HepG2 (cell line): ENCODE measurements around the gene ZIK1. TPM values are rescaled to one million over a fixed set of nuclear protein-coding genes. Genes with fewer than 3 reads are reported as not detected.

Experiments used
- DMAP1 ChIP-seq: IDR thresholded peaks from 2 replicates; pipeline ENCODE4 v1.6.1; 2016
- DNMT1 ChIP-seq: sonication (generic); formaldehyde crosslinking; IDR thresholded peaks from 2 replicates; pipeline ENCODE4 v1.5.1; 2020; ENCODE audit warnings: mild to moderate bottlenecking, missing genetic modification reagents
- HINFP ChIP-seq: sonication (generic); formaldehyde crosslinking; IDR thresholded peaks from 2 replicates; pipeline ENCODE4 v1.4.0; 2020; ENCODE audit warnings: low read depth, mild to moderate bottlenecking, missing genetic modification reagents
- HMG20B ChIP-seq: conservative IDR thresholded peaks from 2 replicates; pipeline ENCODE4 v1.6.1; 2016; ENCODE audit warnings: missing genetic modification reagents, missing compliant biosample characterization
- HMGXB4 ChIP-seq, 2 experiments: sonication (generic) in 1 of 2; formaldehyde crosslinking in 1 of 2; IDR thresholded peaks; 2 replicates each; pipeline versions ENCODE4 v1.4.0 to v1.6.1; 2018 to 2020; ENCODE audit warnings: missing genetic modification reagents in 2 of 2, borderline replicate concordance in 1 of 2, low read depth in 1 of 2, mild to moderate bottlenecking in 1 of 2, missing biosample characterization in 1 of 2
- KMT2B ChIP-seq: IDR thresholded peaks from 2 replicates; pipeline ENCODE4 v1.6.1; 2016; ENCODE audit warnings: missing genetic modification reagents, missing compliant biosample characterization
- MYPOP ChIP-seq: sonication (generic); formaldehyde crosslinking; IDR thresholded peaks from 2 replicates; pipeline ENCODE4 v1.8.1; 2023; ENCODE audit warnings: mild to moderate bottlenecking, moderate library complexity, missing genetic modification reagents
- RBFOX2 ChIP-seq: fragments of 200-400 bp; formaldehyde crosslinking; IDR thresholded peaks from 2 replicates; pipeline ENCODE4 v1.6.1; 2017; ENCODE audit warnings: low read depth, mild to moderate bottlenecking, low read length
- SKIL ChIP-seq: sonication (generic); formaldehyde crosslinking; IDR thresholded peaks from 2 replicates; pipeline ENCODE4 v1.8.0; 2022; ENCODE audit warnings: missing genetic modification reagents, mild to moderate bottlenecking, moderate library complexity, borderline replicate concordance
- SNAPC5 ChIP-seq: sonication (generic); formaldehyde crosslinking; IDR thresholded peaks from 2 replicates; pipeline ENCODE4 v1.8.1; 2023; ENCODE audit warnings: mild to moderate bottlenecking, missing genetic modification reagents, borderline replicate concordance
- TMF1 ChIP-seq: sonication (generic); formaldehyde crosslinking; IDR thresholded peaks from 2 replicates; pipeline ENCODE4 v1.8.1; 2022; ENCODE audit warnings: low read depth, missing genetic modification reagents
- ZMAT5 ChIP-seq: sonication (generic); formaldehyde crosslinking; IDR thresholded peaks from 2 replicates; pipeline ENCODE4 v1.5.0; 2020; ENCODE audit warnings: mild to moderate bottlenecking, low read depth, missing genetic modification reagents, borderline replicate concordance
- ZNF230 ChIP-seq: sonication (generic); formaldehyde crosslinking; IDR thresholded peaks from 2 replicates; pipeline ENCODE4 v1.4.0; 2020; ENCODE audit warnings: mild to moderate bottlenecking, missing genetic modification reagents
- ZNF275 ChIP-seq: sonication (generic); formaldehyde crosslinking; IDR thresholded peaks from 2 replicates; pipeline ENCODE4 v1.8.0; 2022; ENCODE audit warnings: missing genetic modification reagents, mild to moderate bottlenecking, inconsistent platforms, borderline replicate concordance
- ZNF709 ChIP-seq: sonication (generic); formaldehyde crosslinking; IDR thresholded peaks from 2 replicates; pipeline ENCODE4 v1.5.0; 2020; ENCODE audit warnings: mild to moderate bottlenecking, missing genetic modification reagents
- ZNF713 ChIP-seq: sonication (generic); formaldehyde crosslinking; IDR thresholded peaks from 2 replicates; pipeline ENCODE4 v1.4.0; 2020; ENCODE audit warnings: mild to moderate bottlenecking, missing genetic modification reagents
- ZNF720 ChIP-seq: sonication (generic); formaldehyde crosslinking; IDR thresholded peaks from 2 replicates; pipeline ENCODE4 v1.4.0; 2020; ENCODE audit warnings: missing genetic modification reagents
- ZNF746 ChIP-seq: sonication (generic); formaldehyde crosslinking; IDR thresholded peaks from 2 replicates; pipeline ENCODE4 v1.8.0; 2022; ENCODE audit warnings: mild to moderate bottlenecking, missing genetic modification reagents
- ZNF770 ChIP-seq: sonication (generic); formaldehyde crosslinking; IDR thresholded peaks from 2 replicates; pipeline ENCODE4 v1.5.0; 2020; ENCODE audit warnings: mild to moderate bottlenecking, missing genetic modification reagents
- polyA plus RNA-seq, 8 experiments: library from polyadenylated mRNA; depleted of rRNA in 3 of 8; stranded (reverse) in 7 of 8; unstranded in 1 of 8; fragments of >200 nt; fragmentation: Illumina TruSeq in 4 of 8; extraction: Trizol in 4 of 8; gene quantifications; 2 replicates each; pipeline versions ENCODE4 v1.2.1 to v1.2.3, GENCODE V29; 2011 to 2016; ENCODE audit warnings: low read depth in 4 of 8, missing spikeins in 1 of 8, mixed read lengths in 1 of 8; ENCODE audit not compliant: insufficient read depth in 1 of 8
- total RNA-seq, 5 experiments: library from RNA; depleted of rRNA; stranded (reverse); fragments of >200 nt; fragmentation: Illumina TruSeq; extraction: Trizol; gene quantifications; 2 replicates each; pipeline ENCODE4 v1.2.3, GENCODE V29; 2016; ENCODE audit warnings: low read depth in 1 of 5

ZIK1 gene
- total and polyA plus RNA-seq, 2 of the 13 experiments (the other 11 are each of a cell fraction or from before 2014, with no cell fraction given) = 2.1 to 7.2 TPM

- TF ChIP-seq RBFOX2 (no peak), ZMAT5 (CRISPR knock-in tag) (no peak), ZNF275 (CRISPR knock-in tag) (no peak), HINFP (peak; percentile 13; the same call in 1 of the 2 replicates), ZNF230 (CRISPR knock-in tag) (0 out of 2 replicates have a peak, but pooled peaks have one; percentile 25), HMG20B (CRISPR knock-in tag) (no peak), SNAPC5 (CRISPR knock-in tag) (no peak), DNMT1 (CRISPR knock-in tag) (no peak), HMGXB4 (CRISPR knock-in tag; IDR thresholded peaks at IDR 0.05; ENCODE audit: borderline replicate concordance in 1 of 2, low read depth in 1 of 2) (0 out of 4 replicates have a peak, but pooled peaks of 1 of the 2 experiments have one; percentile 13), ZNF746 (CRISPR knock-in tag) (no peak), ZNF713 (CRISPR knock-in tag) (no peak), ZNF709 (CRISPR knock-in tag) (no peak), KMT2B (CRISPR knock-in tag) (0 out of 2 replicates have a peak, but pooled peaks have one; percentile 2), ZNF770 (CRISPR knock-in tag) (peak; percentile 86), MYPOP (CRISPR knock-in tag) (peak; percentile 54; the same call in 1 of the 2 replicates), SKIL (no peak), DMAP1 (CRISPR knock-in tag) (0 out of 2 replicates have a peak, but pooled peaks have one; percentile 8), TMF1 (no peak), ZNF720 (CRISPR knock-in tag) (no peak)
These were observed 24.9 kb upstream of the ZIK1 start (continued) for GRCh38 chr19:57559008-57559403.
